ENCODE data around the gene HBD. TPM values are rescaled to one million over a fixed set of nuclear protein-coding genes. Genes with fewer than 3 reads are reported as not detected.
A peak's percentile ranks its signal among the peaks of the same experiment; 100 is the strongest.

Gene HBD
- total and polyA plus RNA-seq, 9 of the 15 experiments (the other 6 are each of a cell fraction or from before 2014, with no cell fraction given) = 11.8 to 169 (median 36.0) TPM

- TF ChIP-seq TSC22D4 (tag; IDR thresholded peaks at IDR 0.05) = no peak
- no peak for TF ChIP-seq ETV1 (tag; conservative IDR thresholded peaks at IDR 0.05; ENCODE audit: low read depth)
- no peak for TF ChIP-seq ZNF764 (CRISPR knock-in tag; IDR thresholded peaks at IDR 0.05; ENCODE audit: low read depth)
- no peak for TF ChIP-seq NFE2 (IDR thresholded peaks at IDR 0.05; ENCODE audit: low read depth)
- TF ChIP-seq ZKSCAN3 (CRISPR knock-in tag; IDR thresholded peaks at IDR 0.05) = no peak
- TF ChIP-seq BCL6 (CRISPR knock-in tag; IDR thresholded peaks at IDR 0.05) = no peak
- TF ChIP-seq ADNP (tag; IDR thresholded peaks at IDR 0.05) = no peak
- TF ChIP-seq NCOA6 (IDR thresholded peaks at IDR 0.05) = no peak
- TF ChIP-seq NR2F6 (CRISPR knock-in tag; IDR thresholded peaks at IDR 0.05) = no peak
- TF ChIP-seq CHD2 (IDR thresholded peaks at IDR 0.05; ENCODE audit: low read depth, low read length) = no peak
- TF ChIP-seq PHB (CRISPR knock-in tag; IDR thresholded peaks at IDR 0.05) = no peak
- no peak for TF ChIP-seq PHF8 (IDR thresholded peaks at IDR 0.05; ENCODE audit: borderline replicate concordance, low read length)
- no peak for TF ChIP-seq THRAP3 (IDR thresholded peaks at IDR 0.05; ENCODE audit: borderline replicate concordance)
- no peak for TF ChIP-seq ZNF133 (CRISPR knock-in tag; IDR thresholded peaks at IDR 0.05)
- no peak for TF ChIP-seq RAD21 (CRISPR knock-in tag; conservative IDR thresholded peaks at IDR 0.05 in 1 of 2, IDR thresholded peaks at IDR 0.05 in 1 of 2)
- TF ChIP-seq ZNF57 (CRISPR knock-in tag; IDR thresholded peaks at IDR 0.05) = no peak
- TF ChIP-seq TCFL5 (CRISPR knock-in tag; conservative IDR thresholded peaks at IDR 0.05) = no peak
- 0 out of 2 replicates have a peak, but pooled peaks have one; percentile 24 for TF ChIP-seq CREB5 (CRISPR knock-in tag; IDR thresholded peaks at IDR 0.05)
- TF ChIP-seq GATAD2B (IDR thresholded peaks at IDR 0.05; ENCODE audit: borderline replicate concordance) = no peak
- TF ChIP-seq RFX7 (CRISPR knock-in tag; IDR thresholded peaks at IDR 0.05) = no peak
- TF ChIP-seq ZNF24 (IDR thresholded peaks at IDR 0.05) = no peak
- TF ChIP-seq MAFK (IDR thresholded peaks at IDR 0.05; ENCODE audit: low read length) = peak; percentile 5; the same call in 1 of the 2 replicates
- no peak for TF ChIP-seq CREB3 (tag; conservative IDR thresholded peaks at IDR 0.05; ENCODE audit: low read depth)
- no peak for TF ChIP-seq ZKSCAN8 (CRISPR knock-in tag; IDR thresholded peaks at IDR 0.05)
- 0 out of 2 replicates have a peak, but pooled peaks have one; percentile 5 for TF ChIP-seq ZNF696 (CRISPR knock-in tag; conservative IDR thresholded peaks at IDR 0.05)
- no peak for TF ChIP-seq CBX8 (IDR thresholded peaks at IDR 0.05; ENCODE audit: borderline replicate concordance, extremely low read depth, low read depth, low read length, poor library complexity, severe bottlenecking)
- no peak for TF ChIP-seq PCBP2 (IDR thresholded peaks at IDR 0.05; ENCODE audit: low read depth, low read length, poor library complexity, severe bottlenecking)
- TF ChIP-seq MAFF (IDR thresholded peaks at IDR 0.05; ENCODE audit: low read length) = peak; percentile 14; the same call in 1 of the 2 replicates
- TF ChIP-seq NCOA1 (IDR thresholded peaks at IDR 0.05; ENCODE audit: low read depth) = no peak
- no peak for TF ChIP-seq ZSCAN32 (CRISPR knock-in tag; IDR thresholded peaks at IDR 0.05)
These were observed 18.1 kb upstream of the HBD start (continued) for GRCh38 chr11:5252192-5252918.

All from K562 (cell line).